ENCODE measurements around the gene THSD7A.

The THSD7A gene

GRCh38 chr7:11831736-11832495, at the start of gene THSD7A:
TSS of gene THSD7A (minus strand) at chr7:11832198. CDS start at chr7:11831946, 252 bp downstream.
- DNase-seq, result peak; percentile 52 to 83

GRCh38 chr7:11881680-11882079, 49.7 kb upstream of the THSD7A start:
- DNase-seq, result no peak

GRCh38 chr7:11875635-11876034, 43.6 kb upstream of the THSD7A start:
- DNase-seq, result no peak

- DNase-seq, result no peak
Observed at GRCh38 chr7:11865671-11866070, 33.7 kb upstream of the THSD7A start.

GRCh38 chr7:11858622-11859302, 26.8 kb upstream of the THSD7A start:
- DNase-seq, result no peak

GRCh38 chr7:11858026-11858425, 26.0 kb upstream of the THSD7A start:
- no peak for DNase-seq

GRCh38 chr7:11848251-11848650, 16.3 kb upstream of the THSD7A start:
- no peak for DNase-seq

- no peak for DNase-seq
Observed at GRCh38 chr7:11847336-11847735, 15.3 kb upstream of the THSD7A start.

GRCh38 chr7:11846361-11846955, 14.5 kb upstream of the THSD7A start:
- no peak for DNase-seq

- no peak for DNase-seq
Observed at GRCh38 chr7:11843113-11843765, 11.2 kb upstream of the THSD7A start.

GRCh38 chr7:11841657-11842056, 9.7 kb upstream of the THSD7A start:
- DNase-seq, result no peak

GRCh38 chr7:11835260-11835659, 3.3 kb upstream of the THSD7A start:
- no peak for DNase-seq

- DNase-seq, result peak; percentile 61 to 83
Observed at GRCh38 chr7:11833431-11833830, 1.4 kb upstream of the THSD7A start.

GRCh38 chr7:11831156-11831735, 752 bp downstream of the THSD7A start:
- peak in 1 of 2 experiments; percentile 81 for DNase-seq

GRCh38 chr7:11830582-11831155, 1.3 kb downstream of the THSD7A start:
- DNase-seq, result peak in 1 of 2 experiments; percentile 47

GRCh38 chr7:11829954-11830353, 2.0 kb downstream of the THSD7A start:
- no peak for DNase-seq

- DNase-seq, result no peak
Observed at GRCh38 chr7:11819947-11820346, 12.1 kb downstream of the THSD7A start.

- DNase-seq, result no peak
Observed at GRCh38 chr7:11819271-11819670, 12.7 kb downstream of the THSD7A start.

GRCh38 chr7:11818281-11818680, 13.7 kb downstream of the THSD7A start:
- no peak for DNase-seq

- DNase-seq, result no peak
Observed at GRCh38 chr7:11817111-11817740, 14.8 kb downstream of the THSD7A start.

- no peak for DNase-seq
Observed at GRCh38 chr7:11811709-11812108, 20.3 kb downstream of the THSD7A start.

GRCh38 chr7:11810043-11810625, 21.9 kb downstream of the THSD7A start:
- DNase-seq, result no peak

Measured in NCI-H187 (cell line).